Activated CD4-positive, alpha-beta memory T cell treated with anti-CD3 and anti-CD28 coated beads for 36 hours (primary cell): Measurements from ENCODE around the gene PLA2G4A. TPM values are rescaled to one million over a fixed set of nuclear protein-coding genes. Genes with fewer than 3 reads are reported as not detected.
"Not testable (repeated sequence)": the region's sequence is repeated elsewhere in the genome, so short reads cannot be mapped to it uniquely, and the experiment has no call there.

Source experiments
- CTCF ChIA-PET: fragments of 350-600 bp; sonication (Branson Sonifier 250); formaldehyde crosslinking; loops from one replicate; lab custom pipeline; 2021; ENCODE audit warnings: antibody characterized with exemption, inconsistent platforms; lab: Charles Lee
- POLR2A ChIA-PET: fragments of 350-600 bp; sonication (Branson Sonifier 250); formaldehyde crosslinking; loops from one replicate; lab custom pipeline; 2021; ENCODE audit warnings: antibody characterized with exemption; lab: Charles Lee
- DNase-seq: peaks from one replicate; pipeline ENCODE4 v3.0.0-alpha.2; 2020
- H3K27ac Mint-ChIP-seq: one replicate; pipeline ENCODE4 v1.8.0; 2021; ENCODE audit warnings: mixed read lengths
- H3K27me3 Mint-ChIP-seq: one replicate; pipeline ENCODE4 v1.8.0; 2021; ENCODE audit warnings: mixed read lengths
- H3K36me3 Mint-ChIP-seq: one replicate; pipeline ENCODE4 v1.8.0; 2021; ENCODE audit warnings: mixed read lengths
- H3K4me1 Mint-ChIP-seq: one replicate; pipeline ENCODE4 v1.8.0; 2021; ENCODE audit warnings: low read depth, mixed read lengths
- H3K4me3 Mint-ChIP-seq: one replicate; pipeline ENCODE4 v1.8.0; 2021; ENCODE audit warnings: mild to moderate bottlenecking, mixed read lengths
- H3K9me3 Mint-ChIP-seq: one replicate; pipeline ENCODE4 v1.8.0; 2021; ENCODE audit warnings: mixed read lengths
- intact Hi-C: fragments of 100-400 bp; cut with micrococcal nuclease; formaldehyde crosslinking; loops from one replicate; pipeline ENCODE4 v1.15.1; 2023
- total RNA-seq, 2 experiments: library from RNA; stranded (reverse); gene quantifications; one replicate each; pipeline ENCODE4 v1.2.3, GENCODE V29; 2021

Gene PLA2G4A
- total RNA-seq, 2 experiments from 2014 or later: 0.97 to 1.1 TPM

DNA sequence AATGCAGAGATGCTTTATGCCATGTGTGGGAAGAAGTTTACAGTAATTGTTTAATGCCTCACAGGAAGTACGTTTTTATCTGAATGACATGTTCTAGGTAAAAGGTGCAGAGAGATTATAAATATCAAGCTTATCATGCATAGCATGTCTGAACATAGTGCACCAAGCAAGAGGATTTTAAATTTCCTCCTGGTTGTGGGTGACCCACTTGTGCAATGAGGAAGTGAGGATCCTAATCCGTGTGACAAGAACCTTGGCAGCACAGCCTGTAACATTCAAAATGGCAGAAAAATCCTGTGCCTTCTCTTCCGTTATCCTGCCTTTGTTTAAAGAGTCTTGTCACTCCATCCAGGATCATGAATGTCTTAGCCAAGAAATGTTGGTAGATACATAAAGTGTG, 75.6 kb downstream of the PLA2G4A start:
- H3K27ac Mint-ChIP-seq: no peak overlapping the region
- no peak overlapping the region for H3K4me3 Mint-ChIP-seq
- ChIA-PET CTCF (no interaction called here), POLR2A (no interaction called here)
- no peaks in the 10 kb centered on the region for H3K9me3 Mint-ChIP-seq
- H3K27me3 Mint-ChIP-seq: peaks cover 4% of the 10 kb centered on the region
- H3K4me1 Mint-ChIP-seq: peaks cover 1% of the 10 kb centered on the region
- intact Hi-C loops: no loop called here
- DNase-seq: no peak
- H3K36me3 Mint-ChIP-seq: no peaks in the 10 kb centered on the region

DNA sequence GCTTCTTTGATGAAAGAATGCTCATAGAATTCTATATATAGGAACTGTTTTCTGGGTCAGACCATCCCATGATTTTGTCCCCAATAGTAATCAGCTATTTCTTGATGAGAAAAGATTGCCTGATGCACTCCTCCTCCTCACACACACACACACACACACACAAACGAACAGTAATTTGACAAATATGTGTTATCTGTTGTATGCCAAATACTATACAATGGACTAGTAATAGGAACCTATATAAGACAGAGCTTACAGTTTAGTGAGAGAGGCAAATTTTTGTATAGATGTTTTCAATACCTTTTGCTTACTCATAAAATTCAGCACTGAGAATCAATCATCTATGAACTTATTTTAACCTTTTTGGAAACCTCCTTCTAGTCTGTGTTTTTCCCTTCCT, 76.8 kb downstream of the PLA2G4A start:
- DNase-seq: no peak
- Mint-ChIP-seq H3K27ac (no peak overlapping the region), H3K4me3 (no peak overlapping the region), H3K4me1 (no peaks in the 10 kb centered on the region), H3K36me3 (no peaks in the 10 kb centered on the region), H3K9me3 (no peaks in the 10 kb centered on the region), H3K27me3 (peaks cover 3% of the 10 kb centered on the region)
- POLR2A ChIA-PET: no interaction called here
- CTCF ChIA-PET: no interaction called here
- intact Hi-C loops: no loop called here

DNA sequence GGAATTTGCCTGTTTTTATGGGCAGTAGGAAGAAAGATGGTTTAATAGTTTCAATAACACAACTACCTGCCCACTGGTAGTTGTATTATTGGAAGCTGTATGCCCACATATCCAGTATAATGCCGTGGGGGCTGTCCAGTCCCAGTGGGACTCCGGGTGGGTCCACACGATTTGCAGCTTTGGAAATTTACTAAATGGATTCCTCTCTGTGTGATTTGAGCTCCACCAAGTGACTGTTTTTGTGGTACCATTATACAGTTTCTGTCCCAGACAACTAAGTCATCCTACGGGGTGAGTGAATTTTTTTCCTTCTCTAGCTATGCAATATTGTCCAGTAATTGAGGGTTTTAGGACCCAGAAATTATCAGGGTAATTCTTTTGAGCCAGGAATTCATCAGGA, 86.8 kb downstream of the PLA2G4A start:
- H3K4me1 Mint-ChIP-seq: no peaks in the 10 kb centered on the region
- H3K27me3 Mint-ChIP-seq: no peaks in the 10 kb centered on the region
- H3K36me3 Mint-ChIP-seq: no peaks in the 10 kb centered on the region
- ChIA-PET POLR2A (no interaction called here), CTCF (no interaction called here)
- no peaks in the 10 kb centered on the region for H3K9me3 Mint-ChIP-seq
- no peak overlapping the region for H3K4me3 Mint-ChIP-seq
- H3K27ac Mint-ChIP-seq: no peak overlapping the region
- no peak for DNase-seq
- intact Hi-C loops: no loop called here

DNA sequence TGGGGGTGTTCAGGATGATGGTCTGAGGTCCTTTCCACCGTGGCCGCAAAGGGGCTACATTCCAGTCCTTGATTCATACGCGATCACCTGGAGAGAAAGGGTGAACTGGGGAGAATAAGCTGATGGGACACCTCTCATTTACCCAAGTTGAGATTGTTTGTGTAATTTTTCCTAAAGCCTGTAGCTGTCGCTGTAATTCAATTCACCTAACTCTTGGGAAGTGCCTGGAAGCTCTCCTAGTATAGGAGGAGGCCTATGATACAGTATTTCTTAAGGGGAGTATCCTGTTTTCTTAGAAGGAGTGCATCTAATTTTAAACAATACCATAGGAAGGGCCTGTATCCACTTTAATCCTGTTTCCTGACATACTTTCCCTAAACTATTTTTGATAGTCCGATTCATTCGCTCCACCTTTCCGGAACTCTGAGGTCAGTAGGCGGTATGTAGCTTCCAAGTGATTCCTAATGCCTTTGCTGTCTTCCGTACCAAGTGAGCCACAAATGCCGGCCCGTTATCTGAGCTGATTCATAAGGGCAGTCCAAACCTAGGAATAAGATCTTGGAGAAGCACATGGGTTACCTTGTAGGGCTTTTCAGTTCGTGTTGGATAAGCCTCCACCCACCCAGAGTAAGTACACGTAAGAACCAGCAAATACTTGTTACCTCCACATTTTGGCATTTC, 88.5 kb downstream of the PLA2G4A start:
- CTCF ChIA-PET, H3K4me3 Mint-ChIP-seq, H3K36me3 Mint-ChIP-seq, H3K4me1 Mint-ChIP-seq, H3K27me3 Mint-ChIP-seq, intact Hi-C loops, POLR2A ChIA-PET, H3K9me3 Mint-ChIP-seq, DNase-seq, H3K27ac Mint-ChIP-seq: not testable (repeated sequence)

DNA sequence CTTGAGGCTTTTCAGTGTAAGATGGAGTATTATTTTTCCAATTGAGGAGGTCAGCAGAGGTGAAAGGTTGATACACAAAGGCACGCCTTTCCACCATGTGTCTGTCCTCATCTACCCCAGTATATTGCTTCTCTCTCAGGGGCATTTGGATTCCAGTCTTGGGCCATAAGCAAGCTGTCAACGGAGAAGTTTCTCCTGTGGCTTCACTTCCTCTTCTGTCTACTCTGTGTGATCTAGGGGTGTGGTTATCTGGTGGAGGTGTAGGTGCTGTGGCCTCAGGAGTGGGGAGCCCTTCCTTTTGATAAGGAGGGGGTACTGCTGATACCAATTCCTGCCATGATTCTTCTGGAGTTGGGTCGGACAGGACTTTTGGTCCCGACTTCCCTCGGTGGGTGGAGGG, 92.6 kb downstream of the PLA2G4A start:
- DNase-seq, H3K4me3 Mint-ChIP-seq, intact Hi-C loops, H3K9me3 Mint-ChIP-seq, H3K27ac Mint-ChIP-seq, CTCF ChIA-PET, H3K27me3 Mint-ChIP-seq, H3K36me3 Mint-ChIP-seq, POLR2A ChIA-PET, H3K4me1 Mint-ChIP-seq: not testable (repeated sequence)

DNA sequence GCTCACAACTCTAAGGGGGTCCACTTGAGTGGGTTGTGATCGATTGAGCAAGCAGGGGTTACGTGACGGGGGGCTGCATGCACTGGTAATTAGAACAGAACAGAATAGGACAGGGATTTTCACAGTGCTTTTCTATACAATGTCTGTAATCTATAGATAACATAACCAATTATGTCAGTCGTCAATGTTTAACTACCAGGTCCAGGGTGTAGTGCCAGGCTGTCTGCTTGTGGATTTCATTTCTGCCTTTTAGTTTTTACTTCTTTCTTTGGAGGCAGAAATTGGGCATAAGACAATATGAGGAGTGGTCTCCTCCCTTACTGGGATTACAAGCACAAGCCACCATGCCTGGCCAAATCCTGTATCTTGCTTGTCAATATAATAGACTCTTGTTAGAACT, 94.1 kb downstream of the PLA2G4A start:
- DNase-seq: not testable (repeated sequence)

DNA sequence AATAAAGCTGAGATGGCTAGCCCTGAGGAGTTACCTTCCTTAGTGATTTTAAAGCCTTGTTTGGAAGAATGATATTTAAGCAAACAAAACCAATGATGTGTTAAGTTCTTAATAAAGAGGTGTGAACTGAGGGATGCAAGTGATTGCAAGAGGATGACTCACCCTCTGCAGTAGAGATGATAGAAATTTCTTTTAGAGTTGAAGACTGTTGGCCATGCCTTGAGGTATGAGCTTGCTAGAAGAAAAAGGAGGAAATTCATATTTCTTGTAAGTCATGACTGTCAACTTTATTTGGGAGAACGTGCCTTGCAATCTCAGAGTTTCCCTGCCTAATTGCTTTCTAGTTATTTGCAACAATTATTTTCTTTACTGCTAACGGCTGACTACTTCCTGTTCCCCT, 94.7 kb downstream of the PLA2G4A start:
- intact Hi-C loops: no loop called here
- ChIA-PET CTCF (no interaction called here), POLR2A (no interaction called here)
- no peak for DNase-seq
- H3K27ac Mint-ChIP-seq: no peak overlapping the region
- H3K4me3 Mint-ChIP-seq: no peak overlapping the region
- no peaks in the 10 kb centered on the region for H3K4me1 Mint-ChIP-seq
- H3K36me3 Mint-ChIP-seq: no peaks in the 10 kb centered on the region
- H3K27me3 Mint-ChIP-seq: no peaks in the 10 kb centered on the region
- peaks cover 3% of the 10 kb centered on the region for H3K9me3 Mint-ChIP-seq

More for the DNA sequence above, 94.1 kb downstream of the PLA2G4A start:
- H3K4me1 Mint-ChIP-seq, H3K27ac Mint-ChIP-seq, CTCF ChIA-PET, POLR2A ChIA-PET, H3K27me3 Mint-ChIP-seq, intact Hi-C loops, H3K4me3 Mint-ChIP-seq, H3K9me3 Mint-ChIP-seq, H3K36me3 Mint-ChIP-seq: not testable (repeated sequence)

DNA sequence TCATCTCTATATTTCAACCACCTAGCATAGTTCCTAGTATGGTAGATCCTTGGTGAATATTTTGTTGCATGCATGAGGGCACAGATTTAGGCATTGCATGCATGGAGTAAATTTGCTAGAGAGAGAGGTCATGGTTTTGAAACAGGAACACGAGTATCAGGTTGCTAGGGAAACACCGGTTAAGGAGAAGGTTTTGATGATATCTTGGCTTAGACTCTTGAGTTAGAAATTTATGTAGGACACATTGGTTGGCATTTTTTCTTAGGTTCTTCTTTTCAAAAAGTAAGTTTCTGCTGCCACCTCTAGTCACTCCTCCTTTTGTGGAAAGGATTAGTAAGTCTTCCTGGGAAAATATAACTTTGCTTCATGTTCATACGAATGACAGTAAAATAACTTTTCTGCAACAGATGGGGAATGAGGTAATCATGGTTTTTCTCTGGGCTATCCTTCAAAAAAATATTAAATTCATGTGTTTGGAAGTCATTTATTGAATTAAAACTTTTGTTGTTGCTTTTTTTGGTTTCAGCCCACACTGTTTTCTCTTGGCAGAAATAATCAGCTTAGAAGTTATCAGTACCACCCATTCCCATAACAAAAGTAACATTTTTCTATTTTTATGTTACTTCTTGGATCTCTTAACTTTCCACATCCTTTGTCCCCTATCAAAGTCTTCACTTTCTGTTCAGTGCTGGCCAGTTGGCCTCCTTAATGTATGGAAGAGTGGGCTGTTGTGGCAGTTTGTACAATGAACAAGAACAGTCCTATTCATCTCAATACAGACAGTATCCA, 97.3 kb downstream of the PLA2G4A start:
- intact Hi-C loops: no loop called here
- DNase-seq: no peak

DNA sequence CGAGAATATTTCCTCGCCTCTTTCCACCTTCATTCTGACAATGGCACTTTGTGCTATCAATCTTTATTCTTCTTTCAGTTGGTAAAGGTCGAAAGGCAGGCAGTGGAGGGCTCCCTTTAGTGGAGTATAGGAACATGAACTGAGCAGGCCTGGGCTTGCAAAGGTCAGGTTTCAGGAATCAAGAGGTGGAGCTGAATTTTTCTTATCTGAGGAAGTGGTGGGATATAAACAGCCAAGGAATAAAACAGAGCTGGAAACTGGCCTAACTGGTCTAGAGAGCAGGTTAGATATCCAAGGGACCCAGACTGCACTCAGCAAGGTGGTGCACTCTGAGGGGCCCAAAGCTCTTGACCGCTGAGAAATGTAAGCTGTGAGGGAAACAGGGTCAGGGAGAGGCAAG, 99.1 kb downstream of the PLA2G4A start:
- intact Hi-C loops: no loop called here
- DNase-seq: no peak
- no peaks in the 10 kb centered on the region for H3K4me1 Mint-ChIP-seq
- ChIA-PET POLR2A (no interaction called here), CTCF (no interaction called here)
- no peaks in the 10 kb centered on the region for H3K9me3 Mint-ChIP-seq
- H3K4me3 Mint-ChIP-seq: no peak overlapping the region
- no peaks in the 10 kb centered on the region for H3K27me3 Mint-ChIP-seq
- no peaks in the 10 kb centered on the region for H3K36me3 Mint-ChIP-seq
- H3K27ac Mint-ChIP-seq: no peak overlapping the region

More for the DNA sequence above, 97.3 kb downstream of the PLA2G4A start:
- ChIA-PET POLR2A (no interaction called here), CTCF (no interaction called here)
- Mint-ChIP-seq H3K9me3 (peaks cover 3% of the 10 kb centered on the region), H3K27me3 (no peaks in the 10 kb centered on the region), H3K27ac (no peak overlapping the region), H3K36me3 (no peaks in the 10 kb centered on the region), H3K4me1 (no peaks in the 10 kb centered on the region), H3K4me3 (no peak overlapping the region)

DNA sequence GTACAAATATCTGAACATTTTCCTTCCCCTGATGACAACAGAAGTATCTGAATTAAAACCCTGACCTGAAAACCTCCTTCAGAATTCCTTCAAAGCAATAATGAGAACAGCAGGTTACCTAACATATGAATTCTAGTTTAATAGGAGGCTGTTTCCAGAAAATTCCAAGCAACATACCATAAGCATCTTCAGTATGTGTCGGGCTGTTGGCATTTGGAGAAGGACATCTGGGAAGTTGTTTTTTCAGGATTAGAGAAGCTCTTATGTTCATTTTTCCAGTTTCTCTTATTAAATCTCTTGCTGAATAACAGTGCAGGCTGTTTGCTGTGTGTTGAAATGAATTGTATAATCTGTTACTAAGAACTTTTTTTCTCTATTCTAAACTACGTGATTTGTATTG, 101.5 kb downstream of the PLA2G4A start:
- ChIA-PET POLR2A (no interaction called here), CTCF (no interaction called here)
- Mint-ChIP-seq H3K4me3 (no peak overlapping the region), H3K27ac (no peak overlapping the region), H3K36me3 (no peaks in the 10 kb centered on the region), H3K9me3 (no peaks in the 10 kb centered on the region), H3K27me3 (no peaks in the 10 kb centered on the region), H3K4me1 (no peaks in the 10 kb centered on the region)
- DNase-seq: no peak
- intact Hi-C loops: no loop called here

DNA sequence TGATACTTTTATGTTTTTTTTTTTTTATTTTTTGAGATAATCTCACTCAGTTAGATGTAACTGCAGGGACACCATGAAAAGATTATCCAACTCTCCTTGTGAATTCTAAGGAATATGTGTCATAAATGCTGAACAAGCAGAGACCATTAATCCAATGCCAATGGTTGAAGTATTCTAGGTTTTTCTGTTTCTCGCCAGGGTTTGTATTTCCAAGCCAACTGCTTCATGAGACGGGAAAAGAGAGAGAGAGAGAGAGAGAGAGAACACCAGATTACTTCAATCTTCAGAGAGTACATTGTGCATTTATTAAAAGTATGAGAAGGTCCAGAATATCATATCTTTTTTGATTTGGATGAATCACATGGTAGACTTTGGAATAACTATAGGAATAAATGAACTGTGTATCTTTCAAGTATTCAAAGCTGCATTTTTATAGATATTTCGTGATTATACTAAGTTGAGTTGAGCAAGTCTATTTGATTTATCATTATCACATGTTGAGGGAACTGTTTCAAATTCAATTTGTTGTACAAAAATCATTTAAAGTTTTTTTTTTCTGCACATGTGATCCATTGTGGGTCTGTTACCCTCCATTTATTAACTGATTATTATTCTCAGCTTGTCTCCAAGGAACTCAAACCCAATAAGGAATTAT, 108.4 kb downstream of the PLA2G4A start:
- Mint-ChIP-seq H3K4me3 (no peak overlapping the region), H3K9me3 (no peaks in the 10 kb centered on the region), H3K27me3 (peaks cover 2% of the 10 kb centered on the region), H3K4me1 (no peaks in the 10 kb centered on the region), H3K27ac (no peak overlapping the region), H3K36me3 (no peaks in the 10 kb centered on the region)
- DNase-seq: no peak
- ChIA-PET POLR2A (no interaction called here), CTCF (no interaction called here)
- intact Hi-C loops: no loop called here

DNA sequence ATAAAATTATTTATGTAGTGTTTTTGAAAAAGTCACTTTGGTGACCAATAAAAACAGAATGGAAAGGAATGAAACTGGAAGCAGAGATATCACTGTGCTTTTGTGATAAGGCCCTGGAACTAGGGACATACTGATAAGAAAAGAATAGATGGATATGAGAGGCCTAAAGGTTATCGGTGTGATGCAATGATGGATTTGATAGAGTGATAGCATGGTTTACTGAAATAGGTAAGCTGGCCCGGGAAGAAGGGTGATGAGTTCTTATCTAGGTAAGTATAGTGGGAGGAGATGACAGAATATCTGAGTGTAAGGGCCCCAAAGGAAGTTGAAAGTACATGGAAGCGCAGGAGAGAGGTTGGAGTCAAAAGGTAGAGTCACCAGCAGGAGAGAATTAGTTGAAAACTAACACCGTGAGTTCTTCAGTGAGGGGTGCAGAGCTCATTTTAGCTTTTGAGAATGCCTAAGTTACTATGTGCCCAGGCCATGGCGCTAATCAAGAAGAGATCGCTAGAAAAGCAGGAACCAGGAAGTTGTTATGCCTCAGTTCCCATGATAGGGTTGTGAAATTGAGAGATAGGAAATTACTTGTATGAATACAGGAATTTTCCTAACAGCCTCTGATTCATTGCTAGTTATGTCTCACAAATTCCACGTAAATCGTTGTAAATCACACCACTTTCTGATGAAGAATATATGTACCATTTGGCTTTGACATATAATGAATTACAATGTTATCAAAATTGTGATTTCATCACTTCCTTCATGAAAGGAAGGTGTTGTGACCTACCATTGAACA, 115.3 kb downstream of the PLA2G4A start:
- H3K4me1 Mint-ChIP-seq: no peaks in the 10 kb centered on the region
- H3K27me3 Mint-ChIP-seq: peaks cover 2% of the 10 kb centered on the region
- H3K9me3 Mint-ChIP-seq: no peaks in the 10 kb centered on the region
- no peak overlapping the region for H3K27ac Mint-ChIP-seq
- no peaks in the 10 kb centered on the region for H3K36me3 Mint-ChIP-seq
- ChIA-PET POLR2A (no interaction called here), CTCF (no interaction called here)
- DNase-seq: no peak
- intact Hi-C loops: no loop called here
- no peak overlapping the region for H3K4me3 Mint-ChIP-seq
